Left ventricle myocardium superior (tissue), 1 donor: ENCODE measurements around the gene HMCN1. TPM values are rescaled to one million over a fixed set of nuclear protein-coding genes. Genes with fewer than 3 reads are reported as not detected.

Source experiments
- ATAC-seq: fragments of 200-7000 bp; cut with Tn5 transposase; one replicate; pipeline ENCODE4 v1.9.1; 2020; ENCODE audit warnings: mild to moderate bottlenecking, moderate library complexity
- DNase-seq: peaks from one replicate; pipeline ENCODE4 v3.0.0-alpha.2; 2020
- intact Hi-C: fragments of 100-400 bp; cut with micrococcal nuclease; formaldehyde crosslinking; loops from one replicate; pipeline ENCODE4 v1.11.0; 2022
- total RNA-seq: library from RNA; stranded (reverse); fragmentation: NEBNext Ultra II Directional; extraction: Animal tissue kit (Norgen Biotek cat#: 25700); gene quantifications from one replicate; pipeline ENCODE4 v1.2.1, GENCODE V29; 2021
- donor health status: DM: no; HTN: yes; CAD: no; lungs with severe emphysema.

HMCN1 gene
- total RNA-seq, 1 donor from 2014 or later = 3.8 TPM

- intact Hi-C loops = no loop called here
- DNase-seq = no peak
- no peak for ATAC-seq
Measured at GRCh38 chr1:185934476-185935189, 200.4 kb downstream of the HMCN1 start.

DNA sequence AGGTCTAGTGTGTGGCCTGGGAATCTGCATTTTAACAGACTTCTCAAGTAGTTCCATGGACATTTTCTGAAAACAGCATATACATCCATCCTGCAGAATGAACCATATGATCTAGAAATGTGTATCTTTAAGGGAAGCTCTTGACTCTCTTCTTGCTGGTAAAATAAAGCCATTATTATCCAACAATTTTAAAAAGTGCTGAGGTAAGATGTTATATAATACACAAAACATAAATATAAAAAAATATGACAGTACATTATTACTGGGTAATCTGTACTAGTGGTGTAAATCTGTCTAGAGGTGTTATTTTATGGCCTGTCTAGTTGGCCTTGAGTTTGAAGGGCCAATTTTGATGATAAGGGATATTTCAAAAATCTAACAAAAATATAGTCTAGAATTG is 201.2 kb downstream of the HMCN1 start:
- ATAC-seq (no peak), DNase-seq (no peak)
- intact Hi-C loops = no loop called here

DNA sequence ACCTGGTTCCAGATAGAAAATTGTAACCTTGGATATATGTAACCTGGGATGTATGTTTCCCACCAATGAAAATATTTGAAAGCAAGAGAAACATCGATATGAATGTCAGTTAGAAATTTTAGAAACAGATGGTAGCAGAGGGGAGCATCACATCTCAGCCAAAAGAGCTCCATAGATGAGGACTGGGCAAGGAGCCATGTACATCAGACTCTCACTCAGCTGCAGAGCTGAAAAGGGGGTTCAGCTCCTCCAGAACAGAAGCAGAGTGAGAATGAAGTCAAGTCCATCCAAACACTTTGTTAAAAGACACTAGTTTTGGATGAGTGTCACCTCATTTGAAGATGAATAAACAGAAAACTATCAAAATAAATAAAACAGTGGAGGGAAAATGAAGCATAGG is 202.4 kb downstream of the HMCN1 start:
- ATAC-seq (no peak), DNase-seq (no peak)
- intact Hi-C loops = no loop called here

DNA sequence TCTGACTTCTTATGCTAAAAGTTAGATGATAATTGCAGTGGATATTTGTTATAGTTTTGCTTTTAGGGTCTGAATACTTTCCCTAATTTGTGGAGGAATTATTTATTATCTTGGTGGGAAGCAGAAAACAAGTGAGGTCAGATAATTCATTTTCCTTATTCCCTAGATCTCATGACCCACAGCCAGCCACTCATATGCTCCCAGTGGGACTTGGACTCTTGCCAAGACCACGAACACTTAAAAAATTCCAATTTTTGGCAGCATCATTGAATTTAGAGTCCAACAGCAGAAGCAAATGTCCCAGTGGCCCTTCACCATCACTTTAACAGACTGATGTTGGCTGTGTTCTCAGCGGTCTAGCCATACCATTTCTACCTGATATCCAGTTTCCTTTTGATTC is 204.2 kb downstream of the HMCN1 start:
- ATAC-seq (peak; percentile 42), DNase-seq (peak; percentile 25)
- intact Hi-C loops = no loop called here

- DNase-seq (no peak), ATAC-seq (no peak)
- intact Hi-C loops = no loop called here
Measured at GRCh38 chr1:185939142-185939541, 205.0 kb downstream of the HMCN1 start.

DNA sequence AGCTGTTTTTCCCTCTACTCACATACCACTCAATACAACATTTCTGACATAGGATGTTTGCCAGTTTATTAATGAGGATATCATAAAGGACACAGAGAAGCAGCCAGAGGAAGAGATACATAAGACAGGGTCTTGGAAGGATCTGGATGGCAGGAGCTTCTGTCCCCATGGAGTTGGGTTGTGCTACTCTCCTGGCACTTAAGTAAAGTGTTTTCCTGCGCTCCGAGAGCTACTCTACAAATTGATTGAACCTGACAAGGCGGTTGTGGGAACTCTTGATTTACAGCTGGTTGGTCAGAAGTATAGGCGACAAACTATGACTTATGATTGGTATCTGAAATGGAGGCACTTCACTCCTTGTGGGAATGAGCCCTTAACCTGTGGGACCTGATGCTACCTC is 208.8 kb downstream of the HMCN1 start:
- DNase-seq (no peak), ATAC-seq (no peak)
- intact Hi-C loops = no loop called here

GRCh38 chr1:185956881-185957280 is 222.7 kb downstream of the HMCN1 start:
- DNase-seq (no peak), ATAC-seq (no peak)
- intact Hi-C loops = no loop called here

DNA sequence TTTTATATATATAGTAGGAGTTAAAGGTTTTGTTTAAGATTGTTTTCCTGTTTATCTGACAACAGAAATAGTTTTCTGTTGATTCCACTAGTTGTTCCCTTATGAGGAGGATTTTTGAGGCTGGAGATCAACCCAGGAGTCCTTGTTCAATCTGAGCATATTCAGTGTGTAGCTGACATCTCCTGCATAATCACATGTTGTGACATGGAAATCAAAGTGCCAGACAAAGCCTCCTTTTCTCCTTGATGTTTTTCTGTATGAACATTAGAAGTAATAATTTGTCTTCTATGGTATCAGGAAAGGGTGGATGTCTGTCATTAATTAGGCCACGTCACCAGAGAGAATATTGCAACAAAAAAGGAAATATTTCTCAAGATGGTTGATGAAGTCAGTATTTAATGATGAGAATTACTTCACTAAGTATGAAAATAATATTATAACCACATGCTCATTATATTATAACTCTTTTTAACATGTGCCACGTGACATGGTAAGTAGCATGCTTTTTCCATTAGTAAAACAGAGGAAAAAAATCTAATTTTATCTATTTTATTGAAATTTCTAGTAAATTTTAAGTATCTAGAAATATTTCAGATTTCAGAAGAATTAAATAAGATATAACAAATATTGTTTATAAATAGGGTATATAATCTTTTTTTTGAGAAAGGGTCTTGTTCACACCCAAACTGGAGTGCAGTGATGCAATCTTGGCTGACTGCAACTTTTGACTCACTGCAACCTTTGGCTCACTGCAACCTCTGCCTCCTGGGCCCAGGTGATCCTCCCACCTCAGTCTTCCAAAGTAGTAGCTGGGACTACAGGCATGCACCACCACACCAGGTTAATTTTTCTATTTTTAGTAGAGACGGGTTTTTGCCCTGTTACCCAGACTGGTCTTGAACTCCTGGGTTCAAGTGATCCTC is 223.5 kb downstream of the HMCN1 start:
- ATAC-seq (no peak), DNase-seq (no peak)
- intact Hi-C loops = no loop called here

- peak; percentile 95 for ATAC-seq
- peak; percentile 60 for DNase-seq
- intact Hi-C loops = no loop called here
Measured at GRCh38 chr1:185960422-185961321, 226.5 kb downstream of the HMCN1 start.

DNA sequence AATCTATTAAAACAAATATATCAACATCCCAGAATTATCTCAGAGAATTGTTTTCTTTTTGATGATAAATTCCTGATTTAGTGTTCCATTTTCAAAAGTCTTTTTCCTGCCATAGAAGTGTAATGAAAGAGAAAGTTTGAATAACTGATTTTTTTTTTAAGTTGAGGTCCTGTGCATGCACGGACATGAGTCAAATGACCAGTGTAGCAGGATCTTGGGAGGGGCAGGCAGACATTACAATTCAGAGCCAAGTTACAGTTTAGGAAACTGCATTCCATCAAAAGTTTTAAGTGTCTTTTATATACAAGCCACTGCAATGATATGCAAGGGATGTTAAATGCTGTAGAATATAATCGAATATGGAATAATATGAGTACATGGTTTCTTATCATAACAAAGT is 227.5 kb downstream of the HMCN1 start:
- intact Hi-C loops = no loop called here
- ATAC-seq = peak; percentile 11
- DNase-seq = no peak

DNA sequence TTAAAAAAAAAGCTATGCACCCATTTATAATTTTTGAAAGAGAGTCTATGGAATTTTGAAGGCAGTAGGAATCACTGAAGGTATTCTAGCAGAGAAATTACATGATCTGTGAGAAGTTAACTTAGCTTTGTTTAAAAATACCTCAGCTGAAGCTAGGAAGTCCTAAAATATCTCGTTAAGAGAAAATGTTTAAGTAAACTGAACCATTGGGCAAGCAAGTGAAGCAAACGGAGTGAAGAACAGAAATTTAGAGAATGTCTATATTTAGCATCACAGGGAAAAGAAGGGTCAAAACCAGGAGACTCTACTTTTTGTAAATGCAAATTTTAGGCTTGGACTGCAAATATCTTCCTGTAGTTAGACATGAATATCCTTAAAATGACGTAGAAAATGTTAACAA is 230.8 kb downstream of the HMCN1 start:
- intact Hi-C loops = no loop called here
- no peak for DNase-seq
- no peak for ATAC-seq

DNA sequence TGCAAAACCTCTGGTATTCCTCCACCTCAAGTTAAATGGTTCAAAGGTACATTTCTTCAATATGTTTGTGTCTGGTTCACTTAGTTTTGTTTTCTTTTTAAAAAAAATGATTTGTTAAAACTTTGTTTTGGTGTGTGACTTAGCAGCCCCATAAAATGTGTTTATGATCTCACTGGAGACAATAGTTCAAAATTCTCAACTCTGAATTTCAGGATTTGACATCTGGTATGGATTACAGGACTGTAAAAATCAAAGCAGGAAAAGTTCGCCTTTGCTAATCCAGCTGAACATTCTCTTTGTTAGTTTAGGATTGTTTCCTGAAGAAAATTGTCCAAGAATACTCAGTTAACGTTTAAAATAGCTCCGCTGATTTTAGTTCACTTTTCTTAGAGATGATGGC is 231.7 kb downstream of the HMCN1 start:
- DNase-seq = no peak
- intact Hi-C loops = no loop called here
- no peak for ATAC-seq

DNA sequence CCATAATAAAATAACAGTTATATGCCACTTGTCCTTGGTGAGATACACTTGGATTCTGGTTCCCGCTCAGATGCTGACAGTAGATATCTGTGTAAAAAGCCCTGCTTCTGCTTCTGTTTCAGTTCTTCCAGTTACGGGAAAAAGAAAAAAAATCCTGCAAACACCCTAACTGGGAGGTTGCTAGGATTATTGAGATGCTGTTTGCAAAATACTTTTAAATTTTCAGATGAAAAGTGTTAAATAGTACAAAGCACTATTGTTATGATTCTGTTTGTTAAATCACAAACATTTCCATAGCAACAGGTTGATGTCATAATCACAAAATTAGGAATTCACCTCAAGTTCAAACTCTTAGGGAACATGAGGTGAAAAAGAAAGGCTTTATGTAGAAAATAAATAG is 232.3 kb downstream of the HMCN1 start:
- ATAC-seq (peak; percentile 38), DNase-seq (no peak)
- intact Hi-C loops = no loop called here

DNA sequence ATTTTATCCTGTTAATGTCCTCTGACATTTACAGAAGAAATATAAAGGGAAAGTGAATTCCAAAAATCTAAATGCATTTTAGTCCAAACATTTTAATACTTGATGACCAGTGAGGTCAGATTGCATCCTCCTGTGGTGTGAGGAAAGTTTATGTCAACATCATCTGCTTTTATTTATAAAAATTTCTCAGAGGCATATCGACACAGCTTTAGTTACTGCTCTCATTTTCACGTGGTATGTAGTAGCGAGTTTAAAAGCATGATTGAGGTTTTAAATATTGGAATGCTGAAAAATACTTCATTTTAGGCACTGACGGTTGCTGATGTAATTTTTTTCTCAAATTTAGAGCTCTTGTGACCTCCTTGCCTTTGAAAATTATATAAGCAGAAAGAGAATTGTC is 234.8 kb downstream of the HMCN1 start:
- intact Hi-C loops = no loop called here
- no peak for ATAC-seq

GRCh38 chr1:185969524-185969991 is 235.4 kb downstream of the HMCN1 start:
- intact Hi-C loops = no loop called here
- ATAC-seq (peak; percentile 32), DNase-seq (no peak)

More for the DNA sequence above, 234.8 kb downstream of the HMCN1 start:
- DNase-seq = no peak

DNA sequence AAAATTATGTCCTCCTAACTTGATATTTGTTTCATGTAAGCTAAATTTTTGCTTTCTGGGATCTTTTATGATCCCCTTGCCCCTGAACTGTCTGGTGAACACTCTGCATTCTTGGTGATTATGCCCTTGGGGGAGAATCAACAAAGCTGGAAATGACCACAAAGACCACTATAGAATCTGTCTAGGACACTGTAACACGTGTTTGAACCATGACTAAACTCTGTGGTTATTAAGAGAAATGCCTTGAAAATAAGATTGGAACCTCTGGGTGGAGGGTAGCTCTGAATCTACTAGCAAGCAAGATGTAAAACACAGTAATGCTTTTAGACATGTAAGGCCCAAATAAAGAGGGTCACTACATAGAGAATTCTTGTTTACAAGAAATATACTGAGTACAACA is 237.5 kb downstream of the HMCN1 start:
- ATAC-seq (no peak), DNase-seq (no peak)
- intact Hi-C loops = no loop called here

GRCh38 chr1:185972096-185972850 is 238.1 kb downstream of the HMCN1 start:
- intact Hi-C loops = no loop called here
- ATAC-seq (no peak), DNase-seq (no peak)

DNA sequence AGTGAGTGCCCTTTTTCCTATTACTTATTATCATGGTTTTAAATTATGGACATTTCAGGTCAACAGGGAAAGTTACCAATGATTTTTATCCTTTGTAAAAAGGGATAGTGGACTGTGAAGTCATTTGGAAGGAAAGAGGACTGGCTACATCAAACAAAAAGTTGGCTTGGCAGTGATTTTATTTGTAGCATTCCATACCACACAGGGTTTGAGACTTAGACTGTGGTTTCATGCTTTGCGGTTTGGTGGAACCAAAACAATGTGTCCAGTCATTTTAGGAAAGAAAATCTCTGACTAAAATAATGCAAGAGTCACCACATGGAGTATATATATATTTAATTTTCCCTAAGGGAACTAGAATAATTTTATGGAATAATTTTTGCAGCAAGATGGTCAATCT is 239.5 kb downstream of the HMCN1 start:
- ATAC-seq = no peak
- intact Hi-C loops = no loop called here
- DNase-seq = no peak
